ENCODE results near the gene RGS7. TPM values are rescaled to one million over a fixed set of nuclear protein-coding genes. Genes with fewer than 3 reads are reported as not detected.

Gene RGS7
- total and polyA plus RNA-seq, 2 experiments from 2014 or later = 0.22 to 0.73 TPM

GRCh38 chr1:241271427-241271826 is 85.6 kb downstream of the RGS7 start:
- 71% methylated on average over 1 of the region's 1 CpG for WGBS (ENCODE audit: low lambda C conversion rate, missing lambda C conversion rate)
- H3K4me3 ChIP-seq = no peak overlapping the region
- no peak for TF ChIP-seq CTCF (IDR thresholded peaks at IDR 0.05; ENCODE audit: poor library complexity)
- no peak for TF ChIP-seq EZH2 (IDR thresholded peaks at IDR 0.05; ENCODE audit: borderline replicate concordance)

GRCh38 chr1:241270016-241270415 is 87.0 kb downstream of the RGS7 start:
- H3K36me3 ChIP-seq (replicated peaks; ENCODE audit: insufficient read depth, low read depth) = no peaks in the 10 kb centered on the region
- no peak overlapping the region for H2AFZ ChIP-seq
- no peaks in the 10 kb centered on the region for H3K79me2 ChIP-seq
- H3K4me3 ChIP-seq = no peak overlapping the region
- WGBS (ENCODE audit: low lambda C conversion rate, missing lambda C conversion rate) = 76% methylated on average over 2 of the region's 2 CpGs
- no peaks in the 10 kb centered on the region for H3K9me2 ChIP-seq (replicated peaks; ENCODE audit: insufficient read depth)
- H3K27ac ChIP-seq = no peak overlapping the region
- TF ChIP-seq EZH2phosphoT487 (IDR thresholded peaks at IDR 0.05; ENCODE audit: low read depth, severe bottlenecking, unreplicated experiment) (no peak), CTCF (IDR thresholded peaks at IDR 0.05; ENCODE audit: poor library complexity) (no peak), EZH2 (IDR thresholded peaks at IDR 0.05; ENCODE audit: borderline replicate concordance) (no peak)
- H3K4me2 ChIP-seq = no peak overlapping the region
- peaks cover 5% of the 10 kb centered on the region for H3K9me3 ChIP-seq (ENCODE audit: low read depth)
- DNase-seq (ENCODE audit: low spot score) = no peak
- no peaks in the 10 kb centered on the region for H4K20me1 ChIP-seq (ENCODE audit: insufficient read depth, poor library complexity, severe bottlenecking)
- no peaks in the 10 kb centered on the region for H3K27me3 ChIP-seq
- H3K4me1 ChIP-seq (ENCODE audit: insufficient read depth) = no peaks in the 10 kb centered on the region

More at GRCh38 chr1:241271427-241271826, 85.6 kb downstream of the RGS7 start:
- Histone ChIP-seq H3K27me3 (no peaks in the 10 kb centered on the region), H4K20me1 (ENCODE audit: insufficient read depth, poor library complexity, severe bottlenecking) (no peaks in the 10 kb centered on the region), H3K9me3 (ENCODE audit: low read depth) (peaks cover 5% of the 10 kb centered on the region), H3K4me1 (ENCODE audit: insufficient read depth) (peaks cover 3% of the 10 kb centered on the region), H3K4me2 (no peak overlapping the region), H2AFZ (no peak overlapping the region), H3K27ac (no peak overlapping the region), H3K79me2 (no peaks in the 10 kb centered on the region), H3K36me3 (replicated peaks; ENCODE audit: insufficient read depth, low read depth) (no peaks in the 10 kb centered on the region), H3K9me2 (replicated peaks; ENCODE audit: insufficient read depth) (no peaks in the 10 kb centered on the region)
- peak; percentile 35 for DNase-seq (ENCODE audit: low spot score)

- Histone ChIP-seq H4K20me1 (ENCODE audit: insufficient read depth, poor library complexity, severe bottlenecking) (no peaks in the 10 kb centered on the region), H2AFZ (no peak overlapping the region), H3K4me2 (no peak overlapping the region), H3K9me2 (replicated peaks; ENCODE audit: insufficient read depth) (no peaks in the 10 kb centered on the region), H3K4me3 (no peak overlapping the region), H3K9me3 (ENCODE audit: low read depth) (peaks cover 5% of the 10 kb centered on the region), H3K27ac (no peak overlapping the region), H3K4me1 (ENCODE audit: insufficient read depth) (no peaks in the 10 kb centered on the region), H3K36me3 (replicated peaks; ENCODE audit: insufficient read depth, low read depth) (no peaks in the 10 kb centered on the region), H3K27me3 (no peaks in the 10 kb centered on the region), H3K79me2 (no peaks in the 10 kb centered on the region)
- 69% methylated on average over 9 of the region's 9 CpGs for WGBS (ENCODE audit: low lambda C conversion rate, missing lambda C conversion rate)
- no peak for TF ChIP-seq EZH2 (IDR thresholded peaks at IDR 0.05; ENCODE audit: borderline replicate concordance)
- TF ChIP-seq EZH2phosphoT487 (IDR thresholded peaks at IDR 0.05; ENCODE audit: low read depth, severe bottlenecking, unreplicated experiment) = no peak
- no peak for TF ChIP-seq CTCF (IDR thresholded peaks at IDR 0.05; ENCODE audit: poor library complexity)
- DNase-seq (ENCODE audit: low spot score) = no peak
Measured at GRCh38 chr1:241269116-241269515, 87.9 kb downstream of the RGS7 start.

- 84% methylated on average over 2 of the region's 2 CpGs for WGBS (ENCODE audit: low lambda C conversion rate, missing lambda C conversion rate)
Measured at GRCh38 chr1:241266121-241266520, 90.9 kb downstream of the RGS7 start.

More at GRCh38 chr1:241266121-241266520, 90.9 kb downstream of the RGS7 start:
- Histone ChIP-seq H3K4me1 (ENCODE audit: insufficient read depth) (no peaks in the 10 kb centered on the region), H3K4me3 (no peak overlapping the region), H3K9me2 (replicated peaks; ENCODE audit: insufficient read depth) (no peaks in the 10 kb centered on the region), H3K79me2 (no peaks in the 10 kb centered on the region), H3K27ac (no peak overlapping the region), H4K20me1 (ENCODE audit: insufficient read depth, poor library complexity, severe bottlenecking) (no peaks in the 10 kb centered on the region), H2AFZ (no peak overlapping the region), H3K9me3 (ENCODE audit: low read depth) (no peaks in the 10 kb centered on the region), H3K27me3 (no peaks in the 10 kb centered on the region), H3K4me2 (no peak overlapping the region), H3K36me3 (replicated peaks; ENCODE audit: insufficient read depth, low read depth) (no peaks in the 10 kb centered on the region)
- TF ChIP-seq CTCF (IDR thresholded peaks at IDR 0.05; ENCODE audit: poor library complexity) (no peak), EZH2phosphoT487 (IDR thresholded peaks at IDR 0.05; ENCODE audit: low read depth, severe bottlenecking, unreplicated experiment) (no peak), EZH2 (IDR thresholded peaks at IDR 0.05; ENCODE audit: borderline replicate concordance) (no peak)
- no peak for DNase-seq (ENCODE audit: low spot score)

Data from hepatocyte (in vitro differentiated cells).